Fibroblast of skin of abdomen (primary cell): ENCODE results near the gene MED15.

Experiments used
- DNase-seq: peaks from one replicate; pipeline ENCODE4 v3.0.0-alpha.2; 2013

Gene MED15

DNA sequence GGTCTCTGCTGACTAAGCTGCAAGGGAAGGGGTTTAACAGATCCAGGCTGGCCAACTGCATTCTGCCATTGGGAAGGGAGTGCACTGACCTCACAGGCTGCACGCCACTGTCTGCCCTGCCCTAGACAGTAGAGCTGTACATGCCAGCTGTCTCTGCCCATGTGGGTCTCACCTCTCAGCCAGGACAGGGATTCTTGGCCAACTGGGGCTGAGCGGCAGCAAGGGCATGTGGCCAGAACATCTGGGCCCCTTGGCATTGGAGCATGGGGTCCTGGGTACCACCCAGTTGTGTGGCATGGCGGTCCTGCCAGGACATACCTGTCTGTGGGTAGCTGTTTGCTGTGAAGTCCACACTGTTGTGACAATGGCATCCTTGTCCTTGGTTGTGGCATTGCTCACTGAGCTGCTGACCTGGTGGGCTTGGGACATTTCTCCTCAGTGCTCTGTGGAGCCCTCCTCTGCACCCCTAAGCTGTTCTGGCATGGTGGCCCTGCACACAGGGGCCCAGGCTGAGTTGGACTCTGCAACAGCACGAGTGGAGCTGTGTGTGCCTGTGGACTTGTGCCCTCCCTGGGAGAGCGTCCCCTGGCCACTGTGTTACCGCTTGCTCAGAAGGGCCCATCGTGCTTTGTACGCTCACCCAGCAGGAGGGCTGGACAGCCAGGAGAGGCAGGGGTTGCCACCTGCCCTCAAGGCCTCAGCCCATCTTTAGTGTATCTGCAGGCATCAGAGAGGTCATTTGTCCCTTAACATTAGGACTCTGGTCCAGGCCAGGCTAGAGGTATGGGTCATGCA lies 46.7 kb downstream of the MED15 start:
- no peak for DNase-seq

DNA sequence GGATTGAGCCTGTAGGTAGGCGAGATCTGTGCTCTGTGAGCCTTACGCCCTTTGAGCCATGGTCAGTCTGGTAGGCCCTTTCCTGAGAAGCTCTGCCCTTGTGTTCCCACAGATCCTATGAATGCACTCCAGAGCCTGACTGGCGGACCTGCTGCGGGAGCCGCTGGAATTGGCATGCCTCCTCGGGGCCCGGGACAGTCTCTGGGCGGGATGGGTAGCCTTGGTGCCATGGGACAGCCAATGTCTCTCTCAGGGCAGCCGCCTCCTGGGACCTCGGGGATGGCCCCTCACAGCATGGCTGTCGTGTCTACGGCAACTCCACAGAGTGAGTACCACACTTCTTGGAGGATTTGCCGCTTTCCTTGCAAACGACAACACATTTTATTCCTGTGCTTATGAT lies 47.4 kb downstream of the MED15 start:
- DNase-seq = no peak

- no peak for DNase-seq
These were observed 51.1 kb downstream of the MED15 start for GRCh38 chr22:20558534-20558933.

DNA sequence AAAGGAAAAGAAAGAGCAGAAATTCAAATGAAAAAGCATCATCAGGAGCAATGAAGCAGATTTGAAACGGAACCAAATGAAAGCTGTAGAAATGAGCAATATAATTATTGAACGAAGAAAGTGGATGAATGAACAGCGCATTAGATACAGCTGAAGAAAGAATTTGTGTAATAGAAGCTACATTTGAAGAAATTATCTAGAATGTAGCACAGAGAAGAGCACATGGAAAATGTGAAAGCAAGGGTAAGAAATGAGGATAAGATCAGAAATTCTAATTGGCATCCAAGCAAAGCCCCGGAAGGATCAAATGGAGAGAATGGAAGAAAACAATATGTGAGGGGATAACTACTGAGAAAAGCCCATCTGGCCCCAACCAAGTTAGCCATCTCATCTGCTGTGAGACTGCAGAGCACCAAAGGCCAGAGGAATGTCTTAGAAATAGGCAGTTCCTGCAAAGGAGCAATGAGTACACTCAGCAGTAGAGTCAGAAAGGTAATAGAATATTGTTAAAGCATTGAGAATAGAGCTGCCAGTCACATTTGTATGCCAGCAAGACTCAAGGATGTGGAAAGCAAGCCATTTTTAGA lies 51.9 kb downstream of the MED15 start:
- DNase-seq = no peak

- DNase-seq = no peak
These were observed 53.3 kb downstream of the MED15 start for GRCh38 chr22:20560716-20561115.

- no peak for DNase-seq
These were observed 54.5 kb downstream of the MED15 start for GRCh38 chr22:20561882-20562281.

DNA sequence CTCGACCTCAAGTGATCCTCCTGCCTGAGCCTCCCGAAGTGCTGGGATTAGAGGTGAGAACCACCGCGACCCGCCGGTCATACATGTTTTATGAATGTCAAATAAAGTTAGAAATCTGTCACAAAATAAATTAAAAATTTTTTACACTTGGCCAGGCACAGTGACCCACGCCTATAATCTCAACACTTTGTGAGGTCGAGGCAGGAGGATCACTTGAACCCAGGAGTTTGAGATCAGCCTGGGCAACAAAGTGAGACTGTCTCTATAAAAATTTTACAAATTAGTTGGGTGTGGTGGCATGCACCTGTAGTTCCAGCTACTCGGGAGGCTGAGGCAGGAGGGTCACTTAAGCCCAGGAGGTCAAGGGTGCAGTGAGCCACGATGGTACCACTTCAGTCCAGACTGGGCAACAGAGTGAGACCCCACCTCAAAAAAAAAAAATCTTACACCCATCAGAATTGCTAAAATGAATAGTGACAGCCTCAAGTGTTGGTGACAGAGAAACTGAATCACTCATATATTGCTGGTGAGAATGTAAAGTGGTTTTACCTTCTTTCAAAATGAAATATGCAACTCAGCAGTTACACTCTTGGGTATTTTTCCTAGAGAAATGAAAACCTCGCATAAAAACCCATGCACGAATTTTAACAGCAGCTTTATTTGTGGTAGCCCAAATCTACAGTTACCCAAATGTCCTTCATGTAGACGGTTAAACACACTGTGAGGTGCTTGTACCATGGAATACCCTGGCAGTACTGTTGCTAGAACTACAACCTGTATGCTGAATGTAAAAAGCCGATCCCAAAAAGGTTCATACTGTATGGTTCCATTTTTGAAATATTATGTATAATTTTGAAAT lies 55.4 kb downstream of the MED15 start:
- DNase-seq = no peak

- no peak for DNase-seq
These were observed 56.1 kb downstream of the MED15 start for GRCh38 chr22:20563466-20563906.

- no peak for DNase-seq
These were observed 56.5 kb downstream of the MED15 start for GRCh38 chr22:20563941-20564371.

DNA sequence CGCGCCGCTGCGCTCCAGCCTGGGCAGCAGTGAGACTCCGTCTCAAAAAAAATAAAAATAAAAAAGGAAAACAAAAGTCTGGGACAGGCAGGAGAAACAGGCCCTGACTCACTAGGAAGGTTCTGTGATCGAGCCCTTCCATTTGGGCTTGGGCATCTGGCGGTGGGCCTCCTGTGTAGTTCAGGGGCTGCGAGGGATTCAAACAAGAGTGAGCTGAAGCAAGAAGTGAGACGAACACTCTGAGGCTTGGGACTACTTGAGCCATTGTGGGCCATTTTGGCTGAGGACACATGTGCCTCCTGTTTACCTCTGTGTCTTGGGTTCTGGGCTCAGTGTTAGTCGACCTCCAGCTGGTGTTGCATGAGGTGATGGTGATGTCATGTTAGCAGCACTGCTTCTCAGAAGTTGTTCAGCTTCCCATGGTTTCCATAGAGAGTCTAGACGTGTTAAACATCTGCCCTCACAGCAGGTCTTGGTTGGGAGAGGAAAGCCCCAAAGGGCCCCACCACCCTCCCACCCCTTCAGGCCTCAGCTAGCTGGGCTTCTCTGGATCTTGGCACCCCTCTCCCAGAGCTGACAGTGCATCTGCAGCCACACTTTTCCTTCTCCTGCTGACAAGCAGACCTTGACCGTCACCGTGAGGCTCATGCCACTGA lies 57.8 kb downstream of the MED15 start:
- DNase-seq = peak; percentile 31

DNA sequence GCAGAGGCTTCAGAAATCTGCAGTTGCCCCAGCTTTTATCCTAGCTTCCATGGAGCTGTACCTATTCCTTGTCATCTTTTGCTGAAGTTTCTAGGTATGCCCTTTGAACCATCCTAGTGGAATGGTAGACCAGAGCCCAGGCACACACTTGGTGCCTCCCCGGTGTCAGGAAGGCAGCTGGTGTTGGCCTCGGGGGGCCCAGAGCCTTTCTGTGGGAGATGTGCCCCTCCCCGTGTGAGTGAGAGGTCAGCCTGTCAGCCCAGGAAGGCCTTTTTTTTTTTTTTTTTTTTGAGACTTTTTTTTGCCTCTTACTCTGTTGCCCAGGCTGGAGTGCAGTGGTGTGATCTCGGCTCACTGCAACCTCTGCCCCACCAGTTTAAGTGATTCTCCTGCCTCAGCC lies 58.4 kb downstream of the MED15 start:
- no peak for DNase-seq

- DNase-seq = peak; percentile 87
These were observed 59.2 kb downstream of the MED15 start for GRCh38 chr22:20566420-20567260.

- DNase-seq = peak; percentile 64
These were observed 60.0 kb downstream of the MED15 start for GRCh38 chr22:20567371-20567847.

DNA sequence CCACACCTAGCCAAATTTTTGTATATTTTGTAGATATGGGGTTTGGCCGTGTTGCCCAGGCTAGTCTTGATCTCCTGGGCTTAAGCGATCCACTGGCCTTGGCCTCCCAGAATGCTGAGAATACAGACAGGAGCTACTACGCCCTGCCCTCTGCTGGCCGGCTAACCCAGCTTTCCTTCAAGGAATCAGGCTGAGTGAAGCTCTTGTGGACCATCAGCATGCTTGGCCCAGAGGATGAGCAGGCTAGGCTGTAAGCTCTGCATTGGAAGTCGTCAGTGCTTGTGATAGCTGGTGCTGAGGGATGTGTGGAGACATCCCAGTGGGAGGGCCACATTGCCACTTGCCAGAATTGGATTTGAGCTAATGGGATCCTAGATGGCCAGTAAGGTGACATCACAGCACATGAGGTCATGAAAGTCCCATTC lies 60.6 kb downstream of the MED15 start:
- DNase-seq = peak; percentile 56

DNA sequence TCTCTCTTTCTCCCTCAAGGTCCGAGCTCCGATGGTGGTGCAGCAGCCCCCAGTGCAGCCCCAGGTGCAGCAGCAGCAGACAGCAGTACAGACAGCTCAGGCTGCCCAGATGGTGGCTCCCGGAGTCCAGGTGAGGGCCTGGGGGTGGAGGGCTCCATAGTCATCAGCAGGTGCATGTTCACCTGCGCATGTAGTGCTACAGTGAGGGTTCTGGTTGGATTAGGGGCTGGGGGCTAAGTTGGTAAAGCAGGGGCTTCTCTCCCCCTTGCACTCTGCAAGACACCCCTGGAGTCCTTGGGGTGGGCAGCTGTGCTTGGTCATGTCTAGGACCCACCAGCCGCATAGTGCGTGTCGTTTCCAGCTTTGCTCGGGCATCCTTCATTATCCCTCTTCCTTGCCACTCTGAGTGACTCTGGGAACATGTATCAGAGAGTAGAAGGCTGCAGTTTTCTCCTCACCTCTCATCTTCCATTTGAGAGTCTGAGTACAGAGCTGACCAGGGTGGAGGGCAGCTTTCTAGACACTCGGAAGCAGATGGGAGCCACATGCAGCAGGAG lies 61.2 kb downstream of the MED15 start:
- DNase-seq = no peak

- DNase-seq = peak; percentile 99
These were observed 61.9 kb downstream of the MED15 start for GRCh38 chr22:20569059-20570058.

DNA sequence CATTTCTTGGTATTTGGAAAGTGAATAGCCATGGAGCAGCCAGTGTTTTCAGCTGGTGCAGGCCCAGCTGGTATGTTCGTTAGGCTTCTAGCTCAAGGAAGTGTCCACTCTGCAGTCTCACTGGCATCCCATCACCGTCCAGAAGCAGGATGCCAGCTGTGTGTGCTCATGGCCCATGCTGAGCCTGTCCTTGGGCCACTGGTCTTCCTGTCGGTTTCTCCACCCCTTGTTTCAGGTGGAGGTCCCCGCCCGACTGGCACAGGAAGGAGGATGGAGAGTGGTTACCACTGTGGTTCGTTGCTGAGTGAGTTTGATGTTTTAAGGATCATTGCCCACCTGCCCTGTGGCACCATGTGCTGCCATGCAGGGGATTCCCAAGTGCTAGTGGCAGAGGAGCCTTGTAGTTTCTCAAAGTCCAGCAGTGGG lies 63.7 kb downstream of the MED15 start:
- DNase-seq = no peak

DNA sequence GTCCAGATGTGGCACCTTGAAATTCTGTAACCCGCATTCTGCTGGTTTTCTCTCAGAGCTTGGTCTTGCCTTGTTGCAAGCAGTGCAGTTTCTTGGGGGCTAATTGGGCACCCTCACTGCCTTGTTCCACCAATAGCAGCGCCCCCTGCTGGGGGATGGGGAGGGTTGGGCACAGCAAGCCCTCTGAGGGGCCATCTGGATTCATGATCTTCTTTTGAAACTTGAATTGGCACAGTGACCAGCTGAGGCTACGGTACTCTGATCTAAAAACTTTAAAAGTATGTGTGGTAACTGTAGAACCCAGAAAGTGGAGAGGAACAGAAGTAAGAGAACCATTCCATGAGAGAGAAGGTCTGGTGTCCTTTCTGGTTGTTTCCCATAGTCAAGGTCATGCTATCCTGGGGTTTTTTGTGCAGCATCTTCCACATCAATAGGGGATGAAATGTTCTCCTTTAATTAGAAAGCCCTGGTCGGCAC lies 64.2 kb downstream of the MED15 start:
- DNase-seq = no peak

GRCh38 chr22:20572132-20572802 lies 64.9 kb downstream of the MED15 start:
- no peak for DNase-seq
